Measurements from ENCODE around the gene ZNF236. TPM values are rescaled to one million over a fixed set of nuclear protein-coding genes. Genes with fewer than 3 reads are reported as not detected.
A peak's percentile ranks its signal among the peaks of the same experiment; 100 is the strongest.

Gene ZNF236
- total RNA-seq, 1 donor from 2014 or later, result 9.9 TPM

- DNase-seq (ENCODE audit: low read depth), result peak; percentile 59
- no peak overlapping the region for H3K4me3 ChIP-seq (ENCODE audit: low read depth, low read length)
- no peak for TF ChIP-seq CTCF (conservative IDR thresholded peaks at IDR 0.05; ENCODE audit: low read depth, low read length)
These were observed 129.3 kb downstream of the ZNF236 start for GRCh38 chr18:76951456-76952247.

DNA sequence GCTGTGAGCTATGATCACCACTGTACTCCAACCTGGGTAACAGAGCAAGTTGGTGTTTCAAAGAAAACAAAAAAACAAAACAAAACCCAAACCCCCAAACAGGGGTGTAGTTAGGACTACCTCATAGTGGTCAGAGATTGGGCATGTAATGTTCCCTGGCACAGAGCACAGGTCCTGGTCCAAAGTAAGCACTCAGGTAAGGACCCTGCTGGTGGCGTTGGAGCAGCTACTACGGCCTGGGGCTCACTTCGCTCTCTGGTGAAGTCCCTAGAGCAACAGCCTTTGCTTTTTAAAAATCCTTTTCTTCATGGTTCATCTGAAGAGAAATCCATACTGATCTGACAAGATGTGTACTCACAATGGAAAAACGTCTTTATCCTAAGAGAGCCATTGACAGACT, 130.4 kb downstream of the ZNF236 start:
- no peak for TF ChIP-seq CTCF (conservative IDR thresholded peaks at IDR 0.05; ENCODE audit: low read depth, low read length)
- DNase-seq (ENCODE audit: low read depth), result no peak

DNA sequence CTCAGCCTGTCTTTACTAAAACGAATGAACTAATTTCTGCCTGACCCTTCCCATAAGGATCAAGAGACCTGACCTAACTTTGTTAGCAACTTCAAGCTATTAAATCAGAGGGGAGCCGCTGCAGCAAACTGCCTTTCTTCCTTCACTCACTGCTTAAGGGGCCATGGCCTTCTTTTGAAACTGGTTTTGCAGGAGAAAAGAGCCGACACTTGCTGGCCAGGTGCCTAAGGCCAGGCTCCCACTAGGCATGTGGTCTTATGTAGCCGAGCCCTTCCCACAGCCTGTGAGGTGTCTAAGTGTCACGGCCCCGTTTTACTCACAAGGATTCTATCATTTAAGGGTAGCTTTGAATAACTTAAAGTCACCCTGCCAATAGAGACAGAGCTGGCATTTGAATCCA, 130.8 kb downstream of the ZNF236 start:
- DNase-seq (ENCODE audit: low read depth), result no peak
- TF ChIP-seq CTCF (conservative IDR thresholded peaks at IDR 0.05; ENCODE audit: low read depth, low read length), result no peak
- no peak overlapping the region for H3K4me3 ChIP-seq (ENCODE audit: low read depth, low read length)

More for the DNA sequence above, 130.4 kb downstream of the ZNF236 start:
- no peak overlapping the region for H3K4me3 ChIP-seq (ENCODE audit: low read depth, low read length)

DNA sequence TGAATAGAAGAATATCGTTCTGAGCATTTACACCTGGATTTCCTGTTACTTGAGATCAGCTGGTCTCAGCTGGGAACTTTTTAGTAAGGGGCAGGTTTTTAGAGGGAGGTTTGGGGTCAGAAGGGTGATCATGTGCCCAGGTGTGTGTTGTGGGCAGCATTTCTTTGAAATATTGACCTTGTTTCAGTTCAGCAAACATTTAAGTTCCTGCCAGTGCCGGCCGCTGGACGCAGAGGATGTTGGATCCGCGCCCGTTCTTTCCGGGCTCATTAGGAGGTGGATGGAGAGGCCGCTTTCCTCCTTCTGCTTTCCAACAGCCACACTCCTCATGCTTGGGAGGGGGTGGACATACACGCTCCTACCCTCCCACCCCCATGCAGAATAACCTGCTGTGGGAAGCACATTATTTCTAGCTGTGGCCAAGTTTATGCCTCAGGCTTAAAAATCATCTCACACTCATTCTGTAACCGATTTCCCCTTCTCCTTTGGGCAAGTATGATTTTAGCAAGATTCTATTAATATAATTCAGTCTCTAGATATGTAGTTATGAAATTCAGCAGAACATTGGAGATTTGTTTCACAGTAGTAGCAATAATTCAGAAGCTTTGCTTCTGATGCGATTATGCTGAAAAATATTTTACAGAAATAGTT, 131.4 kb downstream of the ZNF236 start:
- no peak for TF ChIP-seq CTCF (conservative IDR thresholded peaks at IDR 0.05; ENCODE audit: low read depth, low read length)
- H3K4me3 ChIP-seq (ENCODE audit: low read depth, low read length), result no peak overlapping the region
- no peak for DNase-seq (ENCODE audit: low read depth)

DNA sequence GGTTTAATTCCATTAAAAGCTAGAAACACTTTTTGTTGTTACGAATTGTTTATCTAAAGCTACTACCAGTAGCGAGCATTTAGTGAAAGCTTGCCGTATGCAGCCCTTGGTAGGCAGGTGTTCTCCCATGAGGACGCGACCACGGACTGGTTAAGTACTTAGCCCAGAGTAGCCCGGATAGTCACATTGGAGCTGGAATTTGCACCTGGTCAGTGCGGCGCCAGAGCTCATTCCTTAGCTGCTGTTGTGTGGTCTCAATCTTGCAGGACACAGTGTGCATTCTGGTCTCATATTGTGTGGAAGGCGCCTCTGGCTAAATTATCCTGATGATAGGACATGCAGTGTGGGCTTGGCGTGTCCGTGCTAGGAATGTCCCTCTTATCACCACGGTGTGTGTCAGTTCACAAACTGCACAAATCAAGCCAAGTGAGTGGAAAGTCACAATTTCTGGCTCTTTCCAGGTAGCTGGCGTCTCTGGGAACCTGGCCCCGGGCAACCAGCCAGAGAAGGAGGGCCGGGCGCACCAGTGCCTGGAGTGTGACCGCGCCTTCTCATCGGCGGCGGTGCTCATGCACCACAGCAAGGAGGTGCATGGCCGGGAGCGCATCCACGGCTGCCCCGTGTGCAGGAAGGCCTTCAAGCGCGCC, 133.3 kb downstream of the ZNF236 start:
- H3K4me3 ChIP-seq (ENCODE audit: low read depth, low read length), result no peak overlapping the region
- no peak for DNase-seq (ENCODE audit: low read depth)
- no peak for TF ChIP-seq CTCF (conservative IDR thresholded peaks at IDR 0.05; ENCODE audit: low read depth, low read length)

DNA sequence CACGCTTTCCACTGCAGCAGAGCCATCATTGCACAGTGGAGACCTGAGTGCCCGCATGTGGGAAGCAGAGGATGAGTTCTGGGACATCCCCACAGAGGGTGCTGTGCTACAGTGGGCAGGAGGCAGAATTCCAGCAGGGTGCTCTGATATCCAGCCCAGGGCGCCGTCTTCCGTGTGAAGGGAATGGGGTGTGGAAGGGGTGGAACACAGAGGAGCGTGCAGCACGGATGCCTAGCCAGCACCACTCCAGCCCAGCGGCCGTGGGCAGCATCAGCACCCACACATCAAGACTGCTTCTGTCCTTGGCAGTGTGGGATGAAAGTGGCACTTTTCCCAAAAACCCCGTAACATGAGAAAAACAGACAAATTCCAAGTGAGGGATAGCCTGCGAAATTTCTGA, 134.3 kb downstream of the ZNF236 start:
- no peak overlapping the region for H3K4me3 ChIP-seq (ENCODE audit: low read depth, low read length)
- no peak for TF ChIP-seq CTCF (conservative IDR thresholded peaks at IDR 0.05; ENCODE audit: low read depth, low read length)
- no peak for DNase-seq (ENCODE audit: low read depth)

All from epithelial cell of proximal tubule (primary cell).